HuH-7.5 (cell line): Measurements from ENCODE around the gene SGMS2.
"Not testable (repeated sequence)": the region's sequence is repeated elsewhere in the genome, so short reads cannot be mapped to it uniquely, and the experiment has no call there.

ENCODE experiments used
- DNase-seq: peaks from one replicate; pipeline ENCODE4 v3.0.0; 2011; ENCODE audit warnings: low spot score

The SGMS2 gene

DNA sequence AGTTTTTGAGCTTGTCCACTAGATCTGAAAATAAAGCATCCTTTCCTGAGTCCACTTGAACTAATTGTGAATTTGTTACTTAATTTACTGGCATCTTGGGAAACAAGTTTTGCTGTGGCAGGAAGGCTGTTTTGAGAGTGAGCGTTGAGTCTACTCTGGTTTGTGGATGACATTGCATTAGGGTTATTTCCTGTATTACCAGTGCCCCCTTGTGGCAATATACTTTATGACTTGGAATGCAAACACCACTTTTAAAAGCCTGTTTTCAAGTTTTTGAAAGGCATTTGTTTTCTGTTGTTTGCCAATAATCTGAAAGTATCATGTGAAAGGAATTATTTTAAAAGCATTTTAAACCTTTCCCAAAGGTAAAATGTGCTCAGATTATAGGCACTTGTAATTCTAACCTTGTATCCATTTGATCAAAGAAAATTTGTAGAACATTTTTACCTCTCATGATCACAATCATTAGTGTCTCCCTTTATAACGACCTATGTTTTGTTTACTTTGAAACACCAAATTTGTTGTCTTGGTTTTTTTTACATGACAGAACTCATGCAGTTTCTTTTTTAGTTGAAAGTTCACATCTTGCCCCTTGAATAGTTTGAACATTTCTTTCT is 88.7 kb downstream of the SGMS2 start:
- peak; percentile 12 for DNase-seq

DNA sequence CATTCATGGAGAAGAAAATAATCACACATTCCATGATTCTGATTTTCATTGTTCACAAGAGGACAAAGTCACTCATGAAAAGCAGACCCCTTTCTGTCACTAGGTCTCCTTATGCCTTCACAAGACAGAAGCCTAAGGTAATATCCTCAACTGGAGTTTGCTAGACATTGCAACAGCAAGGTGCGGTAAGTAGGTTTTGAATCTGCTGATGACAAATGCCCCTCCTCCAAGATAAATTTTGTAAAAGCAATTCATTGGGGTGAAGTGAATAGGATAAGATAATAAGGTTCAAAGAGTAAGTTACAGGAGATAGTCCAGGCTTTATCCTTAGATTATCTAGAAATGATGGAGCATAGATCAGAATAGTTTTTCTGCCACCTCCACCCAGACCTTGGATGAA is 90.5 kb downstream of the SGMS2 start:
- no peak for DNase-seq

DNA sequence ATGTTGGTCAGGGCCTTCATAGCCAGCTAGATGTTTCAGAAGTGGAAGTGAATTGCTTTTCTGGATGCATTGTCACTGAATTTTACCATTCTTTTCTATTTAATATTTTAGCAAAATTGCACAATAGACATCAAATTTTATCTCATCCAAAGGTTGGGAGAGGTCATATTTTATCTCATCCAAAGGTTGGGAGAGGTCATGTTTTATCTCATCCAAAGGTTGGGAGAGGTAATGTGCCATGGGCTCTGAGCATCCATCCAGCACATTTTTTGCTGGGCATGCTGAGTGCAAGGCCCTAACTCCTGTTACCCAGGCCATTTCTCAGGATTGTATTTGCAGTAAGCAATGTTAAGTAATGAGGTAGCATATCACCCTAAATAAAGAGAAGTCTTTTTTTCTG is 91.9 kb downstream of the SGMS2 start:
- DNase-seq = no peak

DNA sequence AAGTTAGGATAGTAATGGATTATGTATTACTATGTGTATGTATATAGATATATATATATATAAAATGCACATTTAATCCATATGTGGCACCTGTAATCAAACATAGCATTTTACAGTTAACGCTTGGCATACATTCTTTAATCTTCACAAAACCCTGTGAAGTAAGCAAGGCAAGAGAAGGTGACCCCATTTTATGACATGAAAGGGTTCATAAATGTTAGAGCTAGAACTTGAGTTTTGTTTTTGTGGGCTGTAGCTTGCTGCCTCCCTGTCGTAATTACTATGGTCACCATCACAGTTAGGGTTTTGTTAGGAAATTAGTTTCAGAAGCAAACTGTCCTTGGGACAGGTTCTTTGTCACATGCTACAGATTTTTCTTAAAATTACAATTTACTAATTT is 92.8 kb downstream of the SGMS2 start:
- no peak for DNase-seq

DNA sequence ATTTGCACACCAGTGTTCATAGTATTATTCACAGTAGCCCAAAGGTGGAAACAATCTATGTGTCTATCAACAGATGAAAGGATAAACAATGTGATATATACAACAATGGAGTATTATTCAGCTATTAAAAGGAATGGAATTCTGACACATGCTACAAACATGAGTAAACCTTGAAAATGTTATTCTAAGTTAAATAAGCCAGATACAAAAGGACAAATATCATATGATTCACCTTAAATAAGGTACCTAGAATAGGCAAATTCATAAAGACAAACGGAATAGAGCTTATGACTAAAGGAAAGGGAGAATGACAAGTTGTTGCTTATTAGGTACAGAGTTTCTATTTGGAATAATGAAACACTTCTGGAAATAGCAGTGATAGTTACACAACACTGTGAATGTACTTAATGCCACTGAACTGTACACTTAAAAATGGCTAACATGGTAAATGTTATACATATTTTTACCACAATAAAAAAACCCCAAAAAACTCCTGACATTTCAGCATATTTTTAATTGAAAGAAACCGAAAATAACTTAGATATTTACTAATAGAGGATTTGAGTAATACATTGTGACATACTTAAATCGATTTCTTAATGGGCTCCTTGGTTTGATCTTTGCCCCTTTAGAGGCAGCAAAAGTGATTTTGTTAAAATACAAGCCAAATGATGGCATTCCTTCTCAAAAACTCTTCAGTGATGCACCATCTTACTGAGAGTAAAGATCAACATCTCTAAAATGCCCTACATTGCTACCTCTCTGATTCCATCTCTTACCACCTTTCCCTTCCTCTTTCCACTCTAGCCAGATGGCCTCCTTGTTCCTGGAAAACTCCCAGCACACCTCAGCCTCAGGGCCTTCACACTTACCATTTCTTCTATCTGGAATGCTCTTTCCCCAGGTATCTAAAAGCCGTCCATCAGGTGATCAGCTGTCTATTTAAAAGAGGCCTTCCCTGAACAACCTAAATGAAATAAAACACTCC is 98.0 kb downstream of the SGMS2 start:
- no peak for DNase-seq

DNA sequence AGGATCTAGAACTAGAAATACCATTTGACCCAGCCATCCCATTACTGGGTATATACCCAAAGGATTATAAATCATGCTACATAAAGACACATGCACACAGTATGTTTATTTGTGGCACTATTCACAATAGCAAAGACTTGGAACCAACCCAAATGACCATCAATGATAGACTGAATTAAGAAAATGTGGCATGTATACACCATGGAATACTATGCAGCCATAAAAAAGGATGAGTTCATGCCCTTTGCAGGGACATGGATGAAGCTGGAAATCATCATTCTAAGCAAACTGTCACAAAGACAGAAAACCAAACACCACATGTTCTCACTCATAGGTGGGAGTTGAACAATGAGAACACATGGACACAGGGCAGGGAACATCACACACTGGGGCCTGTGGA is 101.0 kb downstream of the SGMS2 start:
- DNase-seq = not testable (repeated sequence)

DNA sequence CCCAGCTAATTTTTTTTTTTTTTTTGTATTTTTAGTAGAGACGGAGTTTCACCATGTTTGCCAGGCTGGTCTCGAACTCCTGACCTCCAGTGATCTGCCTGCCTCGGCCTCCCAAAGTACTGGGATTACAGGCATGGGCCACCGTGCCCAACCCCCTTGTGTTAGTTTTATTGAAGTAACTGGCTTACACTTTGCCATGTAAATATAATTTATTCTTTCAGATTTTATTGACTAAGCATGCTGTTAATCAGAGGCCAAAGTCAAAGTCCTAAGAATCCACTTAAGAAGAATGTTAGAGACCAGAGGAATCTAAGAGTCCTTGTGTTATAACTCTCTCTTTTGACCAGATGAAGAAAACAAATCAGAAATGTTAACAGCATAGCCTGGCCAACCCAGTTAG is 102.1 kb downstream of the SGMS2 start:
- not testable (repeated sequence) for DNase-seq

DNA sequence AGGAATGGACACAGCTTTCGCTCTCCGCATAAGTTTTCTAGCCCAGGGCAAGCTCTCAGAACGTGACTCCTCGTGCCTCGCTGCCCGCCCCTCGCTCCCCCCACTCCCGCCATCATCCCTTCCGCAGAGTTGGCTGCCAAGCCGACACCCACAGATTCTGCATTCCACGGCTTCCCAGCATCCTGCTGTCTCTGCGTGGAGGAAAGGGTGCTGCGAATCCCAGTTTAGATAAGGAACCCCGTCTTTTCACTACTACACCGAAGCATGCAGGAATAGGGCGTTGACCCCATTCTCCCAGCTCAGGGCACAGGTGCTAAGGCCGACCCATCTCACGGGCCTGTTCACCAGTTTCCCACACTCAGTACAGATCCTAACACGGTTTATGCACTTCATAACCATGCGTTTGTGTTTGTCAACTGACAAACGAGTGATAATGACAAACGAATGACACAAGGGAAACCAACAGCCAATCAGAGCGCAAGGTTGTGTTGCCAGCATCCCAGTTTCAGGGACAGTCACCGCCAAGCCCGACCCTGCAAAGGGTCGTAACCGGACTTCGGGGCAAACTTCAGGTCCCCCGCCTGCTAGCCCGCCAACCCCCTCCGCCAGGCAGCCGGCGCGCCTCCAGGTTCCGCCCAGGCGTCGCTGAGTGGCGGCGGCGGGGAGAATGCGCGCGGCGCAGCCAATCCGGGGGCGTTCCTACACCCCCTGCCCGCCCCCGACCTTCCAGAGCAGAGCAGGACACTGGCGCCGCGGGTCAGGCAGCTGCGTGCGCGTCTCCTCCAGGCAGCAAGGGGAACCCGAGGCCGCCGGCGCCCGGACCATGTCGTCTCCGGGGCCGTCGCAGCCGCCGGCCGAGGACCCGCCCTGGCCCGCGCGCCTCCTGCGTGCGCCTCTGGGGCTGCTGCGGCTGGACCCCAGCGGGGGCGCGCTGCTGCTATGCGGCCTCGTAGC is 106.4 kb downstream of the SGMS2 start, which contains the start of gene CYP2U1:
Gene CYP2U1 (plus strand): TSS at position 729 of the 954 bp plus-strand sequence. CDS start 95 bp downstream, at position 824.
- DNase-seq = peak; percentile 76

DNA sequence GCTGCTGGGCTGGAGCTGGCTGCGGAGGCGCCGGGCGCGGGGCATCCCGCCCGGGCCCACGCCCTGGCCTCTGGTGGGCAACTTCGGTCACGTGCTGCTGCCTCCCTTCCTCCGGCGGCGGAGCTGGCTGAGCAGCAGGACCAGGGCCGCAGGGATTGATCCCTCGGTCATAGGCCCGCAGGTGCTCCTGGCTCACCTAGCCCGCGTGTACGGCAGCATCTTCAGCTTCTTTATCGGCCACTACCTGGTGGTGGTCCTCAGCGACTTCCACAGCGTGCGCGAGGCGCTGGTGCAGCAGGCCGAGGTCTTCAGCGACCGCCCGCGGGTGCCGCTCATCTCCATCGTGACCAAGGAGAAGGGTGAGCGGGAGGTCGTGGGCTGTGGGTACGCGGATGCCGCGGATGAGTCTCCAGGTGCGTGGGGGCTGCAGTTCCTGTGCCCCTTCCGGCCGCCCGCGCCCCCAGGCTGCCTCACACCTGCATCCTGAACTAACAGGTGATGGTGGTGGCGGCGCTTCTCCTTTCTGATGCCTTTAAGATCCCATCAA is 107.1 kb downstream of the SGMS2 start:
- no peak for DNase-seq

DNA sequence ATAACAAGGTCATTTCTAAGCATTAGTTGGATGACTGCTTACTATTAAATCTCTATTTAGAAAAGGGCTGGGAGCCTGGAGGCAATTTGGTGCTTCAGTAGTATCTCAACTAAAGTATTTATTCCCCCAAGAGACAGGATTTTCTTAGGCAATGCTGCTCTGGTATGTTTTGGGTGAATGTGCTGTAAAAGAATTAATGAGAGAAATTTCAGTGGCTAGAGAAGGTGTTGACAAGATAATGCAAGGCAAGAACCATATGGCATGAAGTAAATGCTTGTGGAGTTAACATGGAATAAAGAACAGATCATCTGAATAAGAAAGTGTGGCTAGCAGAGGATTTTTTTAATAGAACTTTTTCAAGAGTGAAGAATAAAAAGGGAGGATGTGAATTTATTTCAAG is 110.5 kb downstream of the SGMS2 start:
- no peak for DNase-seq

DNA sequence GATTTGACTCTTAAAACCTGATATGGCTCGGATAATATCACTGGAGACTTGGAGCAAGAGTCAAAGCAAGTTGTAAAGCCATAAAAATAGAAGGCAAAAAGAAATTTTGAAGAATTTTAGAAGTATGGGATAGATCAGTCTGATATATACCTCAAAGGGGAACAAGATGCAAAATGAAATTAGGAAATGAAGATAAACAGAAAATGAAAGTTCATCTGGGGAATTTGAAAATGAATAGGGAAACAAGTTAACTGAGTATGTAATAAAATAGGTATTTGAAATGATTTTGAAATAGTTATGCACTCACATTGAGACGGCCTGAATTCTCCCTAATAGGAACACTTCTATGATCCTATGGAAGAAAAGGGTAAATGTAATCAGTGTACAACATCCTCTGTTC is 112.3 kb downstream of the SGMS2 start:
- DNase-seq = no peak

DNA sequence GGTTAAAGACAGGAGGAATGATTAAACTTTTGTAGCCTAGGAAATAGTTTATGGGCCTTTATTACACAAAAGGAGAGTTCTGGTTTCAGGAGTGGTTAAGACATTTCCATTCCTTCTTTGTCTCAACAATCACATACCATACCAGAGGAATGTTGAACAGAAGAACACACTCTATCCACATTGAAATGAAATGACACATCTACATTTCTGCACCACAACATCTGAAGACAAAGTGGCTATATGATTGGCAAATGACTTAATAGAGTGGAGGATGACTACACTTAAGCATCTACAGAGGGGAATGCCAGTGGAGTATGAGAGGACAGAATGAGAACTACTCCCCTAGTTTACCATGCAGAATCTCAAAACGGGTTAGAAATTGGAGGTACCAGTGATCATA is 114.6 kb downstream of the SGMS2 start:
- no peak for DNase-seq

DNA sequence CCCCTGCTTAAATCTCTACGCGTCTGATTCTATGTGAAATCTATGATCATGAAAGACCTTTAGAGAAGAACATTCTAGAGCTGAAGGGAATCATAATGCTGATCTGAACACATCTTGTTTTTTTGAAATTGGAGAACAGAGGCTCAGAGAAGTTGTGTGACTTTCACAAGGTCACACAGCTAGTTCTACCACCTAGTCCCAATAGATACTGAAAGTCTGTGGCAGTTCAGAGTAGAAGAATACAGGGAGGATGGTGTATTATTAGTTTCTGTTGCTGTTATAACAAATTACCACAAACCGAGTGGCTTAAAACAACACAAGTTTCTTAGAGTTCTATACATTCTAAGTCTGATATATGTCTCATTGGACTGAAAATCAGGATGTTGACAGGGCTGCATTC is 121.1 kb downstream of the SGMS2 start:
- no peak for DNase-seq

DNA sequence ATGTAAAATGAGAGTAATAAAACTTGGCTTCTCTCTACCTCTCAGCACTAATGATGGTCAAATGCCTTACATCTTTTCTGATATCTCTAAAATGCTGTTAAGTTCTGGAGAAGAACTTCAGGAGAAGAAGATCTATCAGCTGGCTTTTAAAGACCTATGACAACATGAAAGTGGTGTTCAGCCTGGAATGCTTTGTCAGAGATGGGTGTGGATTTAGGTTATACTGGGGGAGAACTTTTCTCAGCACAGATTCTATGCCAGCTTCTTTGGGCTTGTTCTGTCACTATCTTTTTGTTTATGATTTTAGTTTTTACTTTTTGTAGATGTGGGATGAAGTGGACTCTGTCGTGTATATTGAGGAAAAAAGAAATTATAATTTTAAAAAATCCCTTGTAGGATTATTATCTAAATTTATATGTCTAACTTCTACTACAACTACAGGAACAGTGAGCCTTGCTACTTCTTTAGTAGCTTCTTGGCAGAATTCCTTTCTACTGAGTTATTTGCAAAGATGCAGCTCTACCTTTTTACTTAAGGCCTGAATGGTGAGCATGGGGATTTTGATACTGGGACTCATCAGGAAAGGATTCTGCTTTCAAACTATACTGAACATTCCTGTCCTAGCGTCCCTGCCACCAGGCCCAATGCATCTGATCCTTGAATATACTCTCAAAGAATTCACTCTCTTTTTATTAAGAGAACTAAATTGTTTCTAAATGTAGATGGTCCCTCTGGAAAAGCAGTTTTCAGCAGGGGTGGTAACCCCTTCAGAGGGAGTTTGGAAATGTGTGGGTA is 126.2 kb downstream of the SGMS2 start:
- DNase-seq = no peak

DNA sequence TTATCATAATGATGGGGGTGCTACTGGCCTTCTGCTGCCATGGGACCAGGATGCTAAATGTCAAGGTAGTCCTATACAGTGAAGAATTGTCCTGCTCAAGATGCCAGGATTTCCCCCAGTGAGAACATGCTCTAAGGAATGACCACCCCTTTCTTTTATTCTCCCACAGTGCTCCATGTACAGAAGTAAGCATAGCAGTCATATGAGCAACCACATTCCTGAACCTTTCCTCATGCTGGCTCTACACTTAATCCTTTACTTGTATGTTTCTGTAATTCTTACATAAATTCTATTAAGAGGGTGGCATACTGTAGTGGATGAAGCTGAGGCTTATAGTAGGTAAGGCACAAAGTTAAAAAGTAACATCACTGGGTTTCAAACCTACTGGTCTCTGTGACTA is 126.8 kb downstream of the SGMS2 start:
- no peak for DNase-seq

DNA sequence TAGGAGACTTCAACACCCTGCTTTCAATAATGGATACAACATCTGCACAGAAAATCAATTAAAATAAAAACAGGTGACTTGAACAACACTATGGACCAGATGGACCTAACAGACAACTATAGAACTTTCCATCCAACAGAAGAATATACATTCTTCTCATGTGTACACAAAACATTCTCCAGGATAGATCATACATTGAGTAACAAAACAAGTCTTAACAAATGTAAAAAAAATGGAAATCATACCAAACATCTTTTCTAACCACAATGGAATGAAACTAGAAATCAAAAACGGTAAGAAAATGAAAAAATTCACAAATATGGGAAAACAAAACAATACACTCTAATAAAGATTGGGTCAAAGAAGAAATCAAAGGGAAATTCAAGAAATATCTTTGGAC is 131.3 kb downstream of the SGMS2 start:
- DNase-seq = no peak
